SK-N-SH treated with all-trans-retinoic acid at 6 μM for 48 hours (cell line): ENCODE data around the gene PIKFYVE.
A peak's percentile ranks its signal among the peaks of the same experiment; 100 is the strongest.

Experiments
- ATAC-seq: fragments of 200-7000 bp; cut with Tn5 transposase; 3 replicates; pipeline ENCODE4 v1.9.1; 2020; ENCODE audit warnings: mild to moderate bottlenecking, moderate library complexity
- ARNTL ChIP-seq: fragments of 450-650 bp; formaldehyde crosslinking; IDR thresholded peaks from 2 replicates; pipeline ENCODE4 v1.5.0; 2020; ENCODE audit warnings: low read depth, mild to moderate bottlenecking, moderate library complexity, borderline replicate concordance
- BACH2 ChIP-seq: fragments of 250-450 bp; sonication (Bioruptor Pico); IDR thresholded peaks from 2 replicates; pipeline ENCODE4 v1.9.0; 2021; ENCODE audit warnings: mild to moderate bottlenecking, borderline replicate concordance
- CSDC2 ChIP-seq: fragments of 250-450 bp; sonication (Bioruptor Pico); IDR thresholded peaks from 2 replicates; pipeline ENCODE4 v1.5.0; 2020; ENCODE audit warnings: mild to moderate bottlenecking, moderate library complexity
- ESRRG ChIP-seq: fragments of 250-450 bp; sonication (Bioruptor Pico); IDR thresholded peaks from 2 replicates; pipeline ENCODE4 v1.6.1; 2021; ENCODE audit warnings: mild to moderate bottlenecking
- GLIS3 ChIP-seq: fragments of 250-450 bp; sonication (Bioruptor Pico); IDR thresholded peaks from 2 replicates; pipeline ENCODE4 v1.5.0; 2020; ENCODE audit warnings: mild to moderate bottlenecking, moderate library complexity
- OSR1 ChIP-seq: fragments of 250-450 bp; sonication (Bioruptor Pico); IDR thresholded peaks from 2 replicates; pipeline ENCODE4 v1.8.0; 2022; ENCODE audit warnings: moderate library complexity, mild to moderate bottlenecking, inconsistent platforms
- PPARA ChIP-seq: fragments of 250-450 bp; sonication (Bioruptor Pico); IDR thresholded peaks from 2 replicates; pipeline ENCODE4 v1.5.0; 2020; ENCODE audit warnings: mild to moderate bottlenecking, borderline replicate concordance
- RARB ChIP-seq: fragments of 250-450 bp; sonication (Bioruptor Pico); IDR thresholded peaks from 2 replicates; pipeline ENCODE4 v1.8.0; 2021; ENCODE audit warnings: mild to moderate bottlenecking, moderate library complexity
- SNAI2 ChIP-seq: fragments of 250-450 bp; sonication (Bioruptor Pico); IDR thresholded peaks from 2 replicates; pipeline ENCODE4 v1.5.0; 2020; ENCODE audit warnings: mild to moderate bottlenecking, moderate library complexity
- TCF4 ChIP-seq: fragments of 250-450 bp; sonication (Bioruptor Pico); IDR thresholded peaks from 2 replicates; pipeline ENCODE4 v1.8.0; 2021; ENCODE audit warnings: mild to moderate bottlenecking, moderate library complexity, borderline replicate concordance
- TOX ChIP-seq: fragments of 250-450 bp; sonication (Bioruptor Pico); IDR thresholded peaks from 2 replicates; pipeline ENCODE4 v1.8.0; 2021; ENCODE audit warnings: mild to moderate bottlenecking, moderate library complexity, borderline replicate concordance
- ZC3H10 ChIP-seq: fragments of 250-450 bp; sonication (Bioruptor Pico); IDR thresholded peaks from 2 replicates; pipeline ENCODE4 v1.5.1; 2021; ENCODE audit warnings: mild to moderate bottlenecking, moderate library complexity
- ZFP3 ChIP-seq: fragments of 250-450 bp; sonication (Bioruptor Pico); IDR thresholded peaks from 2 replicates; pipeline ENCODE4 v1.5.0; 2020; ENCODE audit warnings: mild to moderate bottlenecking, moderate library complexity
- ZNF565 ChIP-seq: fragments of 450-650 bp; formaldehyde crosslinking; conservative IDR thresholded peaks from 2 replicates; pipeline ENCODE4 v1.5.0; 2020; ENCODE audit warnings: low read depth, mild to moderate bottlenecking, moderate library complexity
- ZNF70 ChIP-seq: fragments of 450-650 bp; formaldehyde crosslinking; IDR thresholded peaks from 2 replicates; pipeline ENCODE4 v1.5.0; 2020; ENCODE audit warnings: mild to moderate bottlenecking, moderate library complexity
- ZNF8 ChIP-seq: fragments of 450-650 bp; formaldehyde crosslinking; IDR thresholded peaks from 2 replicates; pipeline ENCODE4 v1.5.0; 2020; ENCODE audit warnings: mild to moderate bottlenecking, moderate library complexity
- TF ChIP-seq, protein P1 (sequence below): fragments of 250-450 bp; sonication (Bioruptor Pico); IDR thresholded peaks from 2 replicates; pipeline ENCODE4 v1.8.0; 2021; ENCODE audit warnings: low read depth, mild to moderate bottlenecking, moderate library complexity, borderline replicate concordance
- TF ChIP-seq, protein P2 (sequence below): fragments of 250-450 bp; sonication (Bioruptor Pico); IDR thresholded peaks from 2 replicates; pipeline ENCODE4 v1.5.1; 2020; ENCODE audit warnings: low read depth, mild to moderate bottlenecking, moderate library complexity
- TF ChIP-seq, protein P3 (sequence below): fragments of 250-450 bp; sonication (Bioruptor Pico); IDR thresholded peaks from 2 replicates; pipeline ENCODE4 v1.8.0; 2020; ENCODE audit warnings: mild to moderate bottlenecking, moderate library complexity, borderline replicate concordance
- TF ChIP-seq, protein P4 (sequence below): fragments of 250-450 bp; sonication (Bioruptor Pico); IDR thresholded peaks from 2 replicates; pipeline ENCODE4 v1.5.0; 2020; ENCODE audit warnings: mild to moderate bottlenecking, moderate library complexity

Gene PIKFYVE

DNA sequence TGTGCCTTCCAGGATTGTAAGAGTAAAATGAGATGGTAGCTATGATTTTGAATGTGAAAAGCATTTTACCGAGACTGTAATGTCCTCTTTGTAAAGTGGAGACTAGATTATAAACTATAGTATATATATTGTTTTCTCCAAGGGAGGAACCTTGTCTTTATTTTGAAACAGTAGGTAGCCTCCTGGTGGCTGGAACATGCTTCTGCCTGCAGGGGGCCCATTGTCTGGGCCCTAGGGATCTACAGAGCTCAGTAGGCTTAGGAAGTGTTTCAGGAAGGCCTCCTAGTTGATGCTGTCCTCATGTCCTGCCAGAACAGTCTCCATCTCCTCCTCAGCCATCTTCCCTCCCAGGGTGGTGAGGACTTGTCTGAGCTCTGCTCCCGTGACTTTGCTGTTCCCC is 3.0 kb downstream of the PIKFYVE start:
- TF ChIP-seq SNAI2 (CRISPR knock-in tag) (no peak), PPARA (CRISPR knock-in tag) (no peak), ESRRG (CRISPR knock-in tag) (no peak), BACH2 (CRISPR knock-in tag) (no peak), ZFP3 (CRISPR knock-in tag) (no peak), ZNF70 (CRISPR knock-in tag) (no peak), ZC3H10 (CRISPR knock-in tag) (no peak)
- TF ChIP-seq, protein P1, sequence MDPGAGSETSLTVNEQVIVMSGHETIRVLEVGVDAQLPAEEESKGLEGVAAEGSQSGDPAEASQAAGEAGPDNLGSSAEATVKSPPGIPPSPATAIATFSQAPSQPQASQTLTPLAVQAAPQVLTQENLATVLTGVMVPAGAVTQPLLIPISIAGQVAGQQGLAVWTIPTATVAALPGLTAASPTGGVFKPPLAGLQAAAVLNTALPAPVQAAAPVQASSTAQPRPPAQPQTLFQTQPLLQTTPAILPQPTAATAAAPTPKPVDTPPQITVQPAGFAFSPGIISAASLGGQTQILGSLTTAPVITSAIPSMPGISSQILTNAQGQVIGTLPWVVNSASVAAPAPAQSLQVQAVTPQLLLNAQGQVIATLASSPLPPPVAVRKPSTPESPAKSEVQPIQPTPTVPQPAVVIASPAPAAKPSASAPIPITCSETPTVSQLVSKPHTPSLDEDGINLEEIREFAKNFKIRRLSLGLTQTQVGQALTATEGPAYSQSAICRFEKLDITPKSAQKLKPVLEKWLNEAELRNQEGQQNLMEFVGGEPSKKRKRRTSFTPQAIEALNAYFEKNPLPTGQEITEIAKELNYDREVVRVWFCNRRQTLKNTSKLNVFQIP: no peak
- ATAC-seq: no peak

DNA sequence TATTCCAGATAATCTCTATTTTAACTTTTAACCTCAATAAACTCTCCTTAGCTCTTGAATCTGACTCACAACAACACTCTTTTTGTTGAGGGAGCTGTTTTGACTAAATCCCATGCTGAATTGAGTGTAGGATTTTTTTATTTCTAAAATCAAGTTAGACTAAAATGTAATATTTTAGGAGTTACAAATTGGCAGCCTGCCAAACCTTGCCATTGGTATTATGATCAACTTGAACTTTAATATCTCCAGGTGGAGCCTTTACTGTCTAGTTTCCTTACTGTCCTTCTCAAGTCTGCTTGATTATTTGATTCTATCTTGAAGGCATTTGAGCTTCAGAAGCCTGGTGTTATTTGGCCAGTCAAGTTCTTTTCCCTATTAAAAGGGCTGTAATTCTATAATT is 8.7 kb downstream of the PIKFYVE start:
- no peak for ATAC-seq
- TF ChIP-seq, protein P2, sequence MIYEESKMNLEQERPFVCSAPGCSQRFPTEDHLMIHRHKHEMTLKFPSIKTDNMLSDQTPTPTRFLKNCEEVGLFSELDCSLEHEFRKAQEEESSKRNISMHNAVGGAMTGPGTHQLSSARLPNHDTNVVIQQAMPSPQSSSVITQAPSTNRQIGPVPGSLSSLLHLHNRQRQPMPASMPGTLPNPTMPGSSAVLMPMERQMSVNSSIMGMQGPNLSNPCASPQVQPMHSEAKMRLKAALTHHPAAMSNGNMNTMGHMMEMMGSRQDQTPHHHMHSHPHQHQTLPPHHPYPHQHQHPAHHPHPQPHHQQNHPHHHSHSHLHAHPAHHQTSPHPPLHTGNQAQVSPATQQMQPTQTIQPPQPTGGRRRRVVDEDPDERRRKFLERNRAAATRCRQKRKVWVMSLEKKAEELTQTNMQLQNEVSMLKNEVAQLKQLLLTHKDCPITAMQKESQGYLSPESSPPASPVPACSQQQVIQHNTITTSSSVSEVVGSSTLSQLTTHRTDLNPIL (CRISPR knock-in tag): no peak
- TF ChIP-seq BACH2 (CRISPR knock-in tag): no peak
- TF ChIP-seq, protein P3, sequence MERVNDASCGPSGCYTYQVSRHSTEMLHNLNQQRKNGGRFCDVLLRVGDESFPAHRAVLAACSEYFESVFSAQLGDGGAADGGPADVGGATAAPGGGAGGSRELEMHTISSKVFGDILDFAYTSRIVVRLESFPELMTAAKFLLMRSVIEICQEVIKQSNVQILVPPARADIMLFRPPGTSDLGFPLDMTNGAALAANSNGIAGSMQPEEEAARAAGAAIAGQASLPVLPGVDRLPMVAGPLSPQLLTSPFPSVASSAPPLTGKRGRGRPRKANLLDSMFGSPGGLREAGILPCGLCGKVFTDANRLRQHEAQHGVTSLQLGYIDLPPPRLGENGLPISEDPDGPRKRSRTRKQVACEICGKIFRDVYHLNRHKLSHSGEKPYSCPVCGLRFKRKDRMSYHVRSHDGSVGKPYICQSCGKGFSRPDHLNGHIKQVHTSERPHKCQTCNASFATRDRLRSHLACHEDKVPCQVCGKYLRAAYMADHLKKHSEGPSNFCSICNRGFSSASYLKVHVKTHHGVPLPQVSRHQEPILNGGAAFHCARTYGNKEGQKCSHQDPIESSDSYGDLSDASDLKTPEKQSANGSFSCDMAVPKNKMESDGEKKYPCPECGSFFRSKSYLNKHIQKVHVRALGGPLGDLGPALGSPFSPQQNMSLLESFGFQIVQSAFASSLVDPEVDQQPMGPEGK (CRISPR knock-in tag): no peak
- TF ChIP-seq GLIS3: no peak
- no peak for TF ChIP-seq TOX
- TF ChIP-seq ESRRG (CRISPR knock-in tag): no peak
- TF ChIP-seq ZNF8: no peak
- TF ChIP-seq ZC3H10 (CRISPR knock-in tag): no peak
- TF ChIP-seq ZNF565 (CRISPR knock-in tag): no peak
- TF ChIP-seq, protein P1: no peak
- no peak for TF ChIP-seq ARNTL (CRISPR knock-in tag)
- TF ChIP-seq OSR1 (CRISPR knock-in tag): no peak
- TF ChIP-seq SNAI2 (CRISPR knock-in tag): no peak
- no peak for TF ChIP-seq CSDC2 (CRISPR knock-in tag)
- TF ChIP-seq, protein P4, sequence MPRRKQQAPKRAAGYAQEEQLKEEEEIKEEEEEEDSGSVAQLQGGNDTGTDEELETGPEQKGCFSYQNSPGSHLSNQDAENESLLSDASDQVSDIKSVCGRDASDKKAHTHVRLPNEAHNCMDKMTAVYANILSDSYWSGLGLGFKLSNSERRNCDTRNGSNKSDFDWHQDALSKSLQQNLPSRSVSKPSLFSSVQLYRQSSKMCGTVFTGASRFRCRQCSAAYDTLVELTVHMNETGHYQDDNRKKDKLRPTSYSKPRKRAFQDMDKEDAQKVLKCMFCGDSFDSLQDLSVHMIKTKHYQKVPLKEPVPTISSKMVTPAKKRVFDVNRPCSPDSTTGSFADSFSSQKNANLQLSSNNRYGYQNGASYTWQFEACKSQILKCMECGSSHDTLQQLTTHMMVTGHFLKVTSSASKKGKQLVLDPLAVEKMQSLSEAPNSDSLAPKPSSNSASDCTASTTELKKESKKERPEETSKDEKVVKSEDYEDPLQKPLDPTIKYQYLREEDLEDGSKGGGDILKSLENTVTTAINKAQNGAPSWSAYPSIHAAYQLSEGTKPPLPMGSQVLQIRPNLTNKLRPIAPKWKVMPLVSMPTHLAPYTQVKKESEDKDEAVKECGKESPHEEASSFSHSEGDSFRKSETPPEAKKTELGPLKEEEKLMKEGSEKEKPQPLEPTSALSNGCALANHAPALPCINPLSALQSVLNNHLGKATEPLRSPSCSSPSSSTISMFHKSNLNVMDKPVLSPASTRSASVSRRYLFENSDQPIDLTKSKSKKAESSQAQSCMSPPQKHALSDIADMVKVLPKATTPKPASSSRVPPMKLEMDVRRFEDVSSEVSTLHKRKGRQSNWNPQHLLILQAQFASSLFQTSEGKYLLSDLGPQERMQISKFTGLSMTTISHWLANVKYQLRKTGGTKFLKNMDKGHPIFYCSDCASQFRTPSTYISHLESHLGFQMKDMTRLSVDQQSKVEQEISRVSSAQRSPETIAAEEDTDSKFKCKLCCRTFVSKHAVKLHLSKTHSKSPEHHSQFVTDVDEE: no peak
- no peak for TF ChIP-seq ZNF70 (CRISPR knock-in tag)
- no peak for TF ChIP-seq TCF4 (CRISPR knock-in tag)
- TF ChIP-seq RARB (CRISPR knock-in tag): no peak

DNA sequence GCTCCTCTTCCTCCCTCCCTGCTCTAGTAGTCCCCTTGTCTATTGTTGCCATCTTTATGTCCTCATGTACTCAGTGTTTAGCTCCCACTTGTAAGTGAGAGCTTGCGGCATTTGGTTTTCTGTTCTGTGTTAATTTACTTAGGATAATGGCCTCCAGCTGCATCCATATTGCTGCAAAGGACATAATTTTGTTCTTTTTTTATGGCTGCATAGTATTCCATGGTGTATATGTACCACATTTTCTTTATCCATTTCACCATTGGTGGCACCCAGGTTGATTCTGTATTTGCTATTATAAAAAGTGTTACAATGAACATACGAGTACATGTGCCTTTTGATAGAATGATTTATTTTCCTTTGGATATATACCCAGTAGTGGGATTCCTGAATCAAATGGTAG is 12.5 kb downstream of the PIKFYVE start:
- TF ChIP-seq ZNF8 (peak; percentile 89), ZFP3 (CRISPR knock-in tag) (no peak)
- TF ChIP-seq, protein P3 (CRISPR knock-in tag): no peak
- no peak for ATAC-seq
